ENCODE results near the gene CCDC174. TPM values are rescaled to one million over a fixed set of nuclear protein-coding genes. Genes with fewer than 3 reads are reported as not detected.
A peak's percentile ranks its signal among the peaks of the same experiment; 100 is the strongest.

Gene CCDC174
- polyA plus RNA-seq, 1 experiment, result 13.9 TPM

DNA sequence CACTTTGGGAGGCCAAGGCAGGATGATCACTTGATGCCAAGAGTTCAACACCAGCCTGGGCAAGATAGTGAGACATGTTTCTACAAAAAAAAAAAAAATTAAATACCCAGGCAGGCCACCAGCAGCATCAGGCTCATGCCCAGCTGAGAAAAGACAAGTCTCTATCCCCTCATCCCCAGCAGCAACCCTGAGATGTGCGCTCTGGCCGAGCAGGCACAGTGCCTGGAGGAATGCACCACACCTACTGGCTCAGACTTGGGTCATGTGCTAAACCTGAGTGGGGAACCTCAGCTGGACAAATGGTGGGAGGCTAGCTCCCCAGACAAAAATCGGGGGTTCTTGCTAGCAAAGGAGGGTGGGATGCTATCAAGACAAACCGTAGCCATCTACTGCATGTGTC, 10.2 kb upstream of the CCDC174 start:
- Histone ChIP-seq H3K4me3 (ENCODE audit: low read depth, low read length) (no peak overlapping the region), H3K9me3 (ENCODE audit: control insufficient read depth, insufficient read depth, low read length) (no peaks in the 10 kb centered on the region), H3K27me3 (ENCODE audit: control insufficient read depth, insufficient read depth, low read length) (peaks cover 8% of the 10 kb centered on the region), H3K27ac (ENCODE audit: low read depth, low read length) (no peak overlapping the region)
- ChIA-PET CTCF (no interaction called here), POLR2A (no interaction called here)
- TF ChIP-seq, protein P1, sequence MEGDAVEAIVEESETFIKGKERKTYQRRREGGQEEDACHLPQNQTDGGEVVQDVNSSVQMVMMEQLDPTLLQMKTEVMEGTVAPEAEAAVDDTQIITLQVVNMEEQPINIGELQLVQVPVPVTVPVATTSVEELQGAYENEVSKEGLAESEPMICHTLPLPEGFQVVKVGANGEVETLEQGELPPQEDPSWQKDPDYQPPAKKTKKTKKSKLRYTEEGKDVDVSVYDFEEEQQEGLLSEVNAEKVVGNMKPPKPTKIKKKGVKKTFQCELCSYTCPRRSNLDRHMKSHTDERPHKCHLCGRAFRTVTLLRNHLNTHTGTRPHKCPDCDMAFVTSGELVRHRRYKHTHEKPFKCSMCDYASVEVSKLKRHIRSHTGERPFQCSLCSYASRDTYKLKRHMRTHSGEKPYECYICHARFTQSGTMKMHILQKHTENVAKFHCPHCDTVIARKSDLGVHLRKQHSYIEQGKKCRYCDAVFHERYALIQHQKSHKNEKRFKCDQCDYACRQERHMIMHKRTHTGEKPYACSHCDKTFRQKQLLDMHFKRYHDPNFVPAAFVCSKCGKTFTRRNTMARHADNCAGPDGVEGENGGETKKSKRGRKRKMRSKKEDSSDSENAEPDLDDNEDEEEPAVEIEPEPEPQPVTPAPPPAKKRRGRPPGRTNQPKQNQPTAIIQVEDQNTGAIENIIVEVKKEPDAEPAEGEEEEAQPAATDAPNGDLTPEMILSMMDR (IDR thresholded peaks at IDR 0.05; ENCODE audit: low read depth, low read length), result no peak
- no peak for DNase-seq (ENCODE audit: low read depth, low spot score)

DNA sequence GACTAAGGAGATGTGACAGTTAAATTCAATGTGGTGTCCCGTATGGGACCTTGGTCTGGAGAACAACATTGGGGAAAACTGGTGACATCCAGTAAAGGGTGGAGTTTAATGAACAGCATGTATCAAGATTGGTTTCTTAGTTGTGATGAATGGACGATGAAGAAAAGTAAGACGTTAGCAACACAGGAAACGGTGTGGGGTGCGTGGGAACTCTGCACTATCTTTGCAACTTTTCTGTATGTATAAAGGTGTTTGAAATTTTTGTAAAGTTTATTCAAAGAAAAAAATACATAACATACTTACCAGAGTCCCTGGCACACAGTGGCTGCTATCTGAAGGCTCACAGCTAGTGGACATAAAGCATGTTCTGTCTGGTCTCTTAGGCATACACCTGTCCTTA, 6.1 kb upstream of the CCDC174 start:
- Histone ChIP-seq H3K4me3 (ENCODE audit: low read depth, low read length) (no peak overlapping the region), H3K27ac (ENCODE audit: low read depth, low read length) (no peak overlapping the region), H3K27me3 (ENCODE audit: control insufficient read depth, insufficient read depth, low read length) (peaks cover 6% of the 10 kb centered on the region), H3K9me3 (ENCODE audit: control insufficient read depth, insufficient read depth, low read length) (no peaks in the 10 kb centered on the region)
- CTCF ChIA-PET, result no interaction called here
- POLR2A ChIA-PET, result no interaction called here
- TF ChIP-seq, protein P1 (IDR thresholded peaks at IDR 0.05; ENCODE audit: low read depth, low read length), result no peak
- DNase-seq (ENCODE audit: low read depth, low spot score), result no peak

DNA sequence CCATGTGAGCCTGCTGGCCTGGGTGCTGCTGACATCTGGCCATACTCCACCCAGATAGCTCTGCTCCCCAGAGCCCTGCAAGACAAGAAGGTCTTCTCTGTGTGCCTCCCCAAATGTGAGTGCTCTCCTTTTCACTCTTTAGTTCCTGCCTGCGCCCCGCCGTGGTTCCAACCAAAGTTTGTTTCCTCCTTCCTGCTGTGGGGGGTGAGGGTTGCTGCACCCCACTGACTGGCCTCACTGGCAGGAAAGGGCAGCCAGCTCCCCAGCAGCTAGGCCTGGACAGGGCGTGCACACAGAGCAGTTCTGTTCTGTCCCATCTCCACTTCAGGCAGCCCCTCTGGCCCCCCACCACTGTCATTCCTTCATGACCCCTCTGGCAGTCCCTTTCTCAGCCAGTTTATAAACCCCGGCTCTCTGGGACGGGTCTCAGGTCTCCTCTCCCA, 5.4 kb upstream of the CCDC174 start:
- CTCF ChIA-PET, result no interaction called here
- TF ChIP-seq, protein P1 (IDR thresholded peaks at IDR 0.05; ENCODE audit: low read depth, low read length), result no peak
- Histone ChIP-seq H3K4me3 (ENCODE audit: low read depth, low read length) (no peak overlapping the region), H3K27me3 (ENCODE audit: control insufficient read depth, insufficient read depth, low read length) (peaks cover 6% of the 10 kb centered on the region), H3K27ac (ENCODE audit: low read depth, low read length) (no peak overlapping the region), H3K9me3 (ENCODE audit: control insufficient read depth, insufficient read depth, low read length) (no peaks in the 10 kb centered on the region)
- no peak for DNase-seq (ENCODE audit: low read depth, low spot score)
- POLR2A ChIA-PET, result no interaction called here

DNA sequence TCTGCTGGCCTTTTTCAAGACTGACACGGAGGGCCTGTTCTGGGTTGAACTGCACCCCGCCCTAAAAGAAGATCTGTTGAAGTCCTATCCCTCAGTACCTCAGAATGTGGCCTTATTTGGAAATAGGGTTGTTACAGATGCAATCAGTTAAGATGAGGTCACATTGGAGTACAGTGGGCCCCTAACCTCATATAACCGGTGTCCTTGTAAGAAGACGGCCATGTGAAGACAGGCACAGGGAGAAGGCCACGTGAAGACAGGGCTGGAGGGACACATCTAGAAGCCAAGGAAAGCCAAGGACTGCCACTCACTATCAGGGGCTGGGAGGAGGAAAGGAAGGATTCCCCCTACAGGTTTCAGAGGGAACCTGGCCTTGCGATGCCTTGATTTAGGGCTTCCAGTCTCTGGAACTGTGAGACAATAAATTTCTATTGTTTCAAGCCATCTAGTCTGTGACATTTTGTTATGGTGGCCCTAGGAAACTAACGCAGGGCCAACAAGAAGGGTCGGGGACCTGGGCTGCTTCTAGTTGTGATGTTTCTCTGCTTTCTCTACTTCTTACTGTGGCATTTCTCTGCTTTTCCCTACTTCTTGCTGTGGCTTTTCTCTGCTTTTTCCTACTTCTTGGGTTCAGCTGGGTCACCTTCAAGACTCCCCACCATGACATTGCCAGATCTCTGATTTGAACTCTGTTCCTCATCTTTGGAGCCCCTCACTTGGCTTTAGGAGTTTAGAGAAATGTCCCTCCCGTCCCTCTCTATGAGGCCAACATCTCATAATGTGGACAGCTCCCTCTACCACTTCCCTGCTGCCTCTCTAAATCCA, 4.8 kb upstream of the CCDC174 start:
- CTCF ChIA-PET, result no interaction called here
- H3K9me3 ChIP-seq (ENCODE audit: control insufficient read depth, insufficient read depth, low read length), result no peaks in the 10 kb centered on the region
- POLR2A ChIA-PET, result no interaction called here
- TF ChIP-seq, protein P1 (IDR thresholded peaks at IDR 0.05; ENCODE audit: low read depth, low read length), result peak; percentile 9; the same call in 1 of the 2 replicates
- DNase-seq (ENCODE audit: low read depth, low spot score), result no peak
- H3K27ac ChIP-seq (ENCODE audit: low read depth, low read length), result no peak overlapping the region
- H3K4me3 ChIP-seq (ENCODE audit: low read depth, low read length), result no peak overlapping the region
- H3K27me3 ChIP-seq (ENCODE audit: control insufficient read depth, insufficient read depth, low read length), result peaks cover 6% of the 10 kb centered on the region
